HuH-7 (cell line): ENCODE measurements around the gene BBX.

Experiments used
- DNase-seq: peaks from one replicate; pipeline ENCODE4 v3.0.0; 2011; ENCODE audit warnings: low spot score

The BBX gene

GRCh38 chr3:107846279-107846852 is 323.6 kb downstream of the BBX start:
- peak; percentile 79 for DNase-seq

GRCh38 chr3:107847791-107848190 is 325.0 kb downstream of the BBX start:
- DNase-seq: no peak

GRCh38 chr3:107848351-107848915 is 325.7 kb downstream of the BBX start:
- no peak for DNase-seq

GRCh38 chr3:107850681-107851080 is 327.9 kb downstream of the BBX start:
- no peak for DNase-seq

DNA sequence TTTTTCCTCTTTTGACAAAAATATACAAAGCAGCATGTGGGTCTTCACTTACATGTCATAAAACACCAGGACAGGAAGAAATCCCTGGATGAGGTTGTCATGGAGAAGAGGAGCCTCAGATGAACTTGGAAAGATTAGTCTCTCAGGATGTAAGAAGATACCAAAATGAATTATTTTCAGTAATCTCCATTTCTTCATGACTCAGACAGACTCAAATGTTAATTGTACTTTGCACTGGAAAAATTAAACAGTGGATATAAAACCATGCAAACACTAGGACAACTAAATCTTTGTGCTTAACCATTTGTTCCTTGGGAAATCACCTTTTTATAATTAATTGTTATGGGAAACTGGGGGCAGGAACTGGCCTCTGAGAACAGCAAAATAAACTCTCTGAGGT is 331.1 kb downstream of the BBX start:
- no peak for DNase-seq

GRCh38 chr3:107854733-107855132 is 332.0 kb downstream of the BBX start:
- DNase-seq: no peak

DNA sequence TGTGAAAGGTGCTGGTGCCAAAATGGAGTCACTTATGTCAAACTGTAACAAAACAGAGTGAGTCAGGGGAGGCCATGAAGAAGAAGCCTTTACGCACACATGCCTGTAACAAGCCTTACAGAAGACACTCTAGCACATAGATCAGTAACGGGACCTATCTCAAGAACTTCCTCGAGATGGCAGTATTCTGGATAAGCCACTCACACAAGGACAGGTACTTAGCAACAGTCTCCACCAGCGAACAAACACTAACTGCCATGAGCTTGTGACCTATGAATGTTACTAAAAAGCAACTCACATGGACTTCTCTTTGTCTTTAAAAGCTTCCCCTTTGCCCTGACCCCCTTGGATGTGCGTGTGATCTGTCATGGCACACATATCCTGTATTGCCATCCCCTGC is 332.9 kb downstream of the BBX start:
- peak; percentile 47 for DNase-seq

DNA sequence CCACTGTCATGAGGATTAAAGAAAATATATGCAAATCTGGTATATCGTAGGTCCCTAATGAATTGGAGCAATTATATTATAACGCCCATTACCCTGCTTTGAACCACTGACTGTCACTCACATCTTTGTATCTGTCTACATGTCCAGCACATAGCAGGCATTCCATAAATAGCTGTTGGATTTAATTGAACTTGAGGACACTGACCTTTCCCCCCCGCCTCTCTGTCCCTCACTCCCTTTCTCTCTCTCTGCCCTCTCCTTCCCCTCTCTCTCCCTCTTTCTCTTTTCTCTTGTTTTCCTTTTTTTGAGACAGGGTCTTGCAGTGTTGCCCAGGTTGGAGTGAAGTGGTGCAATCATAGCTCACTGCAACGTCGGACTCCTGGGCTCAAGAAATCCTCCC is 335.1 kb downstream of the BBX start:
- no peak for DNase-seq

DNA sequence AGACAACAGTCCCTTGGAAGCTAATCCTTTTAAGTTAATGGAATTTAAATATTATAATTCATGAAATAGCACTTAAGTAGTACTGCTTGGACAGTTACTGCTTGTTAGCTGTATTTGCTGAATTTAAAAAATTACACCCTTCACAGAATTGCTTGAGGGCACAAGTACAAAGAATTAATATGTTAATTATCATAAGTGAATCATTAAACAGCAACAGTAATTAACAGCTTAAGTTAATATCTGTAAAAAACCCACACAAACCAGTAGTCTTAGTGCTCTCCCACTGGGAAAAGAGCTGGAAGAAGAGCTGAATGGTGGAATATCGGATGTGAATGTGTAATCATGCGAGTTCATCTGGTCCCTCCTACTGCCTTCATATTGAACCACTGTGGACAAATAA is 336.1 kb downstream of the BBX start:
- DNase-seq: no peak
